H9 (cell line): ENCODE data around the gene KLHDC10. TPM values are rescaled to one million over a fixed set of nuclear protein-coding genes. Genes with fewer than 3 reads are reported as not detected.

Experiments used
- DNase-seq: peaks from one replicate; pipeline ENCODE4 v3.0.0-alpha.2; 2017
- H2AFZ ChIP-seq: one replicate; pipeline ENCODE4 v1.6.1; 2013; ENCODE audit warnings: mild to moderate bottlenecking, low read length, control low read depth, moderate library complexity
- H2AK5ac ChIP-seq: 2 replicates; pipeline ENCODE4 v1.6.1; 2013; ENCODE audit warnings: low read length, control low read depth, mixed read lengths; ENCODE audit not compliant: insufficient read length
- H2BK120ac ChIP-seq: one replicate; pipeline ENCODE4 v1.6.1; 2013; ENCODE audit warnings: low read depth, mild to moderate bottlenecking, low read length, control low read depth, inconsistent platforms; ENCODE audit not compliant: poor library complexity, severe bottlenecking
- H2BK12ac ChIP-seq: 2 replicates; pipeline ENCODE4 v1.6.1; 2013; ENCODE audit warnings: low read length, control low read depth, mixed read lengths, low read depth; ENCODE audit not compliant: insufficient read length
- H2BK15ac ChIP-seq: 2 replicates; pipeline ENCODE4 v1.6.1; 2013; ENCODE audit warnings: low read depth, low read length, control low read depth
- H2BK20ac ChIP-seq: one replicate; pipeline ENCODE4 v1.6.1; 2013; ENCODE audit warnings: low read depth, mild to moderate bottlenecking, low read length, control low read depth, inconsistent platforms; ENCODE audit not compliant: poor library complexity, severe bottlenecking
- H2BK5ac ChIP-seq: 2 replicates; pipeline ENCODE4 v1.6.1; 2013; ENCODE audit warnings: low read length, control low read depth, mixed read lengths; ENCODE audit not compliant: insufficient read length
- H3K14ac ChIP-seq: 2 replicates; pipeline ENCODE4 v1.6.1; 2013; ENCODE audit warnings: low read length, control low read depth; ENCODE audit not compliant: insufficient read depth
- H3K18ac ChIP-seq: 2 replicates; pipeline ENCODE4 v1.6.1; 2013; ENCODE audit warnings: low read depth, mild to moderate bottlenecking, mixed read lengths, low read length, control low read depth; ENCODE audit not compliant: insufficient read length
- H3K23ac ChIP-seq: 2 replicates; pipeline ENCODE4 v1.6.1; 2013; ENCODE audit warnings: low read length, control low read depth, mixed read lengths, low read depth; ENCODE audit not compliant: insufficient read length
- H3K23me2 ChIP-seq: 2 replicates; pipeline ENCODE4 v1.6.1; 2013; ENCODE audit warnings: low read depth, mild to moderate bottlenecking, mixed read lengths, low read length, control low read depth; ENCODE audit not compliant: insufficient read length, poor library complexity, severe bottlenecking
- H3K27ac ChIP-seq: 2 replicates; pipeline ENCODE4 v1.5.1; 2013; ENCODE audit warnings: low read length, control low read depth, mixed read lengths, low read depth; ENCODE audit not compliant: insufficient read length
- H3K27me3 ChIP-seq: 2 replicates; pipeline ENCODE4 v1.6.1; 2013; ENCODE audit warnings: low read length, control low read depth, inconsistent platforms; ENCODE audit not compliant: insufficient read depth
- H3K4ac ChIP-seq: 2 replicates; pipeline ENCODE4 v1.6.1; 2013; ENCODE audit warnings: low read depth, mild to moderate bottlenecking, control low read depth, inconsistent platforms, low read length, moderate library complexity
- H3K4me1 ChIP-seq: 2 replicates; pipeline ENCODE4 v1.6.1; 2013; ENCODE audit warnings: low read length, control low read depth, inconsistent platforms; ENCODE audit not compliant: insufficient read depth
- H3K4me2 ChIP-seq: 2 replicates; pipeline ENCODE4 v1.6.1; 2013; ENCODE audit warnings: low read length, control low read depth, mixed read lengths; ENCODE audit not compliant: insufficient read length, insufficient read depth
- H3K56ac ChIP-seq: 2 replicates; pipeline ENCODE4 v1.6.1; 2013; ENCODE audit warnings: low read depth, mild to moderate bottlenecking, mixed read lengths, low read length, control low read depth; ENCODE audit not compliant: insufficient read length
- H3K79me1 ChIP-seq: 2 replicates; pipeline ENCODE4 v1.6.1; 2013; ENCODE audit warnings: low read depth, mild to moderate bottlenecking, moderate library complexity, low read length, control low read depth, inconsistent platforms; ENCODE audit not compliant: insufficient read depth, poor library complexity, severe bottlenecking
- H3K79me2 ChIP-seq: 2 replicates; pipeline ENCODE4 v1.6.1; 2013; ENCODE audit warnings: low read length, control low read depth, inconsistent platforms; ENCODE audit not compliant: insufficient read depth
- H3K9ac ChIP-seq: 2 replicates; pipeline ENCODE4 v1.6.1; 2013; ENCODE audit warnings: low read length, control low read depth, mixed read lengths; ENCODE audit not compliant: insufficient read length; ENCODE audit errors: extremely low read depth
- H3K9me3 ChIP-seq: one replicate; pipeline ENCODE4 v1.6.1; 2013; ENCODE audit warnings: low read depth, low read length, inconsistent platforms; ENCODE audit not compliant: control insufficient read depth
- H3T11ph ChIP-seq: one replicate; pipeline ENCODE4 v1.6.1; 2013; ENCODE audit warnings: mild to moderate bottlenecking, low read length, control low read depth, inconsistent platforms
- H4K20me1 ChIP-seq: one replicate; pipeline ENCODE4 v1.6.1; 2013; ENCODE audit not compliant: control insufficient read depth, insufficient read length, insufficient read depth
- H4K5ac ChIP-seq: 2 replicates; pipeline ENCODE4 v1.6.1; 2013; ENCODE audit warnings: low read depth, mild to moderate bottlenecking, mixed read lengths, low read length, control low read depth; ENCODE audit not compliant: insufficient read length
- H4K8ac ChIP-seq: replicated peaks from 2 replicates; pipeline ENCODE4 v1.6.1; 2013; ENCODE audit warnings: low read length, control low read depth, mixed read lengths, low read depth; ENCODE audit not compliant: insufficient read length
- H4K91ac ChIP-seq: 2 replicates; pipeline ENCODE4 v1.6.1; 2013; ENCODE audit warnings: low read depth, mild to moderate bottlenecking, moderate library complexity, mixed read lengths, low read length, control low read depth; ENCODE audit not compliant: insufficient read length
- H3K27ac Mint-ChIP-seq, 3 experiments: 2 replicates in 2 of 3; 3 replicates in 1 of 3; pipeline ENCODE4 v1.8.0; 2020 to 2021; ENCODE audit warnings: mixed read lengths in 3 of 3, mild to moderate bottlenecking in 1 of 3, moderate library complexity in 1 of 3
- H3K27me3 Mint-ChIP-seq: 2 replicates; pipeline ENCODE4 v1.8.0; 2021; ENCODE audit warnings: low read depth, mild to moderate bottlenecking, moderate library complexity, mixed read lengths
- H3K36me3 Mint-ChIP-seq, 3 experiments: 2 replicates in 2 of 3; 3 replicates in 1 of 3; pipeline ENCODE4 v1.8.0; 2020 to 2021; ENCODE audit warnings: low read depth in 3 of 3, mixed read lengths in 3 of 3; ENCODE audit not compliant: insufficient read depth in 1 of 3
- H3K4me1 Mint-ChIP-seq, 2 experiments: 2 replicates each; pipeline ENCODE4 v1.8.0; 2020; ENCODE audit warnings: mixed read lengths in 2 of 2
- H3K4me3 Mint-ChIP-seq, 2 experiments: 2 replicates in 1 of 2; 3 replicates in 1 of 2; pipeline ENCODE4 v1.8.0; 2020 to 2021; ENCODE audit warnings: mild to moderate bottlenecking in 2 of 2, mixed read lengths in 2 of 2, moderate library complexity in 1 of 2
- H3K9me3 Mint-ChIP-seq, 2 experiments: 2 replicates in 1 of 2; 3 replicates in 1 of 2; pipeline ENCODE4 v1.8.0; 2020; ENCODE audit warnings: mild to moderate bottlenecking in 2 of 2, mixed read lengths in 2 of 2, moderate library complexity in 1 of 2
- CTCF ChIP-seq: fragments of 200-600 bp; sonication (generic); conservative IDR thresholded peaks from 3 replicates; pipeline ENCODE4 v1.8.0; 2021; ENCODE audit warnings: antibody characterized with exemption, mild to moderate bottlenecking
- WGBS: extraction: QIAGEN DNeasy Blood & Tissue Kit; methylation state at CpG from one replicate; pipeline ENCODE4 v1.1.7; 2013; ENCODE audit warnings: missing lambda C conversion rate, low lambda C conversion rate, mixed read lengths; ENCODE audit not compliant: insufficient read length; ENCODE audit errors: extremely low coverage; 5-methylcytosine and 5-hydroxymethylcytosine counted together
- total RNA-seq: library from RNA; stranded (reverse); gene quantifications from 2 replicates; pipeline ENCODE4 v1.2.1, GENCODE V29; 2021

KLHDC10 gene
- total RNA-seq, 1 experiment from 2014 or later = 17.3 TPM

GRCh38 chr7:130047831-130048230, 22.5 kb upstream of the KLHDC10 start:
- Histone ChIP-seq H3K79me1 (peaks cover 2% of the 10 kb centered on the region), H4K5ac (no peak overlapping the region), H4K91ac (no peak overlapping the region), H3K9me3 (no peaks in the 10 kb centered on the region), H4K20me1 (no peaks in the 10 kb centered on the region), H3K4me1 (no peaks in the 10 kb centered on the region), H3K23ac (no peak overlapping the region), H2AK5ac (no peak overlapping the region), H3K23me2 (no peaks in the 10 kb centered on the region), H2BK120ac (no peak overlapping the region), H3K4me2 (no peak overlapping the region), H3K79me2 (peaks cover 3% of the 10 kb centered on the region; the same call in 1 of the 2 replicates), H2BK15ac (no peak overlapping the region), H3K27me3 (no peaks in the 10 kb centered on the region), H3K4ac (no peak overlapping the region), H3T11ph (no peak overlapping the region), H4K8ac (no peak overlapping the region), H2BK12ac (no peak overlapping the region), H2BK5ac (no peak overlapping the region), H3K18ac (no peak overlapping the region), H3K27ac (no peak overlapping the region), H3K56ac (no peak overlapping the region), H2BK20ac (no peak overlapping the region), H2AFZ (no peak overlapping the region), H3K9ac (no peak overlapping the region), H3K14ac (no peak overlapping the region)
- peaks cover 1% of the 10 kb centered on the region; the same call in 1 of the 2 replicates for H3K27me3 Mint-ChIP-seq
- no CpG with 5 or more reads among the region's 4 CpGs for WGBS
- peaks cover 2 to 9% of the 10 kb centered on the region in 2 experiments; a peak in 2 of 4 replicates for H3K4me1 Mint-ChIP-seq
- no peaks in the 10 kb centered on the region for H3K9me3 Mint-ChIP-seq
- no peak overlapping the region for H3K27ac Mint-ChIP-seq
- peaks cover 4 to 31% (median 29%) of the 10 kb centered on the region in 3 experiments; a peak in 5 of 7 replicates for H3K36me3 Mint-ChIP-seq
- no peak overlapping the region for H3K4me3 Mint-ChIP-seq
- no peak for DNase-seq
- TF ChIP-seq CTCF = no peak
